B cell (primary cell): ENCODE results near the gene HTR3A. TPM values are rescaled to one million over a fixed set of nuclear protein-coding genes. Genes with fewer than 3 reads are reported as not detected.

Experiments used
- ATAC-seq: fragments of 200-7000 bp; cut with Tn5 transposase; one replicate; pipeline ENCODE4 v1.10.0; 2021; ENCODE audit warnings: low read depth, mild to moderate bottlenecking, moderate number of reproducible peaks, moderate library complexity
- CTCF ChIA-PET: fragments of 350-600 bp; sonication (Branson Sonifier 250); formaldehyde crosslinking; loops from one replicate; lab custom pipeline; 2021; ENCODE audit warnings: antibody characterized with exemption, inconsistent platforms; lab: Charles Lee
- POLR2A ChIA-PET: fragments of 350-600 bp; sonication (Branson Sonifier 250); formaldehyde crosslinking; loops from one replicate; lab custom pipeline; 2021; ENCODE audit warnings: antibody characterized with exemption; lab: Charles Lee
- DNase-seq: peaks from one replicate; pipeline ENCODE4 v3.0.0; 2013
- H2AFZ ChIP-seq: 2 replicates; pipeline ENCODE4 v1.6.1; 2012; ENCODE audit warnings: mild to moderate bottlenecking, low read depth, low read length; ENCODE audit not compliant: insufficient read depth, poor library complexity, severe bottlenecking
- H3K27ac ChIP-seq, 2 donors: 1 replicate in 1 of 2; 2 replicates in 1 of 2; pipeline ENCODE4 v1.5.1; 2012 to 2013; ENCODE audit warnings: low read length in 2 of 2, mild to moderate bottlenecking in 2 of 2, moderate library complexity in 1 of 2
- H3K27me3 ChIP-seq, 4 experiments: fragments of 200-600 bp in 1 of 4; sonication (generic) in 1 of 4; replicated peaks in 1 of 4; 1 replicate in 2 of 4; 2 replicates in 2 of 4; pipeline versions ENCODE4 v1.6.1 to v1.7.0; 2013 to 2016; ENCODE audit warnings: low read length in 3 of 4, mild to moderate bottlenecking in 2 of 4, mixed read lengths in 1 of 4, moderate library complexity in 1 of 4; ENCODE audit not compliant: insufficient read depth in 4 of 4, control insufficient read depth in 3 of 4; ENCODE audit errors: control extremely low read depth in 1 of 4
- H3K36me3 ChIP-seq, 2 experiments: replicated peaks in 1 of 2; 1 replicate in 1 of 2; 2 replicates in 1 of 2; pipeline versions ENCODE4 v1.6.1 to v1.7.1; 2013; ENCODE audit warnings: low read length in 1 of 2; ENCODE audit not compliant: insufficient read depth in 2 of 2, control insufficient read depth in 1 of 2; ENCODE audit errors: control extremely low read depth in 1 of 2, extremely low read depth in 1 of 2
- H3K4me1 ChIP-seq, 2 donors: fragments of 200-600 bp in 1 of 2; sonication (generic) in 1 of 2; 1 replicate in 1 of 2; 2 replicates in 1 of 2; pipeline versions ENCODE4 v1.5.1 to v1.6.1; 2013 to 2017; ENCODE audit warnings: low read length in 2 of 2; ENCODE audit not compliant: control insufficient read depth in 2 of 2, insufficient read depth in 2 of 2
- H3K4me2 ChIP-seq: replicated peaks from 2 replicates; pipeline ENCODE3; 2012; ENCODE audit warnings: mild to moderate bottlenecking, low read depth, low read length; ENCODE audit not compliant: poor library complexity, severe bottlenecking
- H3K4me3 ChIP-seq, 5 experiments: fragments of 200-600 bp in 1 of 5; sonication (generic) in 1 of 5; 1 replicate in 3 of 5; 2 replicates in 2 of 5; pipeline versions ENCODE4 v1.5.1 to v1.7.0; 2011 to 2016; ENCODE audit warnings: low read length in 4 of 5, mild to moderate bottlenecking in 4 of 5, low read depth in 2 of 5, control low read depth in 1 of 5, moderate library complexity in 1 of 5; ENCODE audit not compliant: insufficient read depth in 1 of 5; ENCODE audit errors: control extremely low read depth in 1 of 5, extremely low read depth in 1 of 5
- H3K79me2 ChIP-seq: fragments of 200-600 bp; sonication (generic); one replicate; pipeline ENCODE4 v1.6.0; 2016; ENCODE audit warnings: low read length; ENCODE audit not compliant: control insufficient read depth, insufficient read depth
- H3K9ac ChIP-seq: fragments of 200-600 bp; sonication (generic); 2 replicates; pipeline ENCODE4 v1.6.1; 2017; ENCODE audit warnings: mild to moderate bottlenecking, low read length, moderate library complexity
- H3K9me3 ChIP-seq, 3 donors: one replicate each; pipeline versions ENCODE4 v1.6.1 to v1.7.1; 2013; ENCODE audit warnings: low read length in 2 of 3; ENCODE audit not compliant: control insufficient read depth in 2 of 3, insufficient read depth in 1 of 3; ENCODE audit errors: control extremely low read depth in 1 of 3
- H4K20me1 ChIP-seq: 2 replicates; pipeline ENCODE4 v1.6.0; 2012; ENCODE audit warnings: mild to moderate bottlenecking, low read length; ENCODE audit not compliant: insufficient read depth, control insufficient read depth, poor library complexity, severe bottlenecking
- H3K27ac Mint-ChIP-seq: one replicate; pipeline ENCODE4 v1.8.0; 2021; ENCODE audit warnings: mixed read lengths
- H3K27me3 Mint-ChIP-seq: one replicate; pipeline ENCODE4 v1.8.0; 2021; ENCODE audit warnings: mixed read lengths
- H3K4me1 Mint-ChIP-seq: one replicate; pipeline ENCODE4 v1.8.0; 2021; ENCODE audit warnings: mixed read lengths
- H3K4me3 Mint-ChIP-seq: one replicate; pipeline ENCODE4 v1.8.0; 2021; ENCODE audit warnings: mixed read lengths
- H3K9me3 Mint-ChIP-seq: one replicate; pipeline ENCODE4 v1.8.0; 2022; ENCODE audit warnings: mixed read lengths; ENCODE audit not compliant: insufficient read depth
- CTCF ChIP-seq: fragments of 200-600 bp; IDR thresholded peaks from one replicate; pipeline ENCODE4 v1.8.0; 2022; ENCODE audit warnings: antibody characterized with exemption, mild to moderate bottlenecking
- EZH2 ChIP-seq: IDR thresholded peaks from 2 replicates; pipeline ENCODE4 v1.6.1; 2012; ENCODE audit warnings: borderline replicate concordance, low read depth, mild to moderate bottlenecking, moderate library complexity, low read length; ENCODE audit not compliant: insufficient read depth, poor library complexity, severe bottlenecking
- WGBS: methylation state at CpG from one replicate; pipeline ENCODE4 v1.1.5; 2013; ENCODE audit warnings: missing lambda C conversion rate; ENCODE audit not compliant: insufficient coverage; 5-methylcytosine and 5-hydroxymethylcytosine counted together
- intact Hi-C: fragments of 100-400 bp; cut with micrococcal nuclease; formaldehyde crosslinking; loops from one replicate; pipeline ENCODE4 v1.10.0; 2022
- polyA plus RNA-seq: library from polyadenylated mRNA; depleted of rRNA; stranded (reverse); fragments of >200 nt; gene quantifications from 2 replicates; pipeline ENCODE4 v1.2.3, GENCODE V29; 2012
- total RNA-seq, 2 donors: library from RNA; stranded (reverse); fragments of 120-200 nt in 1 of 2; gene quantifications; 1 replicate in 1 of 2; 2 replicates in 1 of 2; pipeline versions ENCODE4 v1.2.3 to v1.2.4, GENCODE V29; 2013 to 2022

The HTR3A gene
- total and polyA plus RNA-seq, 2 donors (not counting 1 experiment from before 2014, with no cell fraction given): 8.1 to 16.1 TPM

GRCh38 chr11:114033572-114033971 is 58.7 kb downstream of the HTR3A start:
- no peak overlapping the region for H2AFZ ChIP-seq
- no peak overlapping the region for H3K4me3 Mint-ChIP-seq
- TF ChIP-seq EZH2 (no peak), CTCF (no peak)
- ChIA-PET POLR2A (interaction anchor here (0.7 kb wide), 1 partner anchor 226 kb away, joined by 4 read pairs; no protein-coding TSS in a partner anchor), CTCF (interaction anchor here (0.7 to 15.6 kb wide), 7 partner anchors 8 to 228 kb away, joined by 3 to 391 read pairs (median 5); no protein-coding TSS in a partner anchor)
- ATAC-seq: no peak
- H3K9ac ChIP-seq: no peak overlapping the region
- H3K27me3 Mint-ChIP-seq: peaks cover 41% of the 10 kb centered on the region
- H3K79me2 ChIP-seq: no peaks in the 10 kb centered on the region
- peaks cover 0 to 27% (median 8%) of the 10 kb centered on the region in 4 experiments for H3K27me3 ChIP-seq
- H3K27ac ChIP-seq: no peak overlapping the region
- peaks cover 0 to 12% of the 10 kb centered on the region in 2 donors for H3K4me1 ChIP-seq
- H3K27ac Mint-ChIP-seq: no peak overlapping the region
- intact Hi-C loops: no loop called here
- 100% methylated on average over 2 of the region's 2 CpGs for WGBS
- H3K36me3 ChIP-seq: no peaks in the 10 kb centered on the region
- no peaks in the 10 kb centered on the region for H3K9me3 Mint-ChIP-seq
- no peaks in the 10 kb centered on the region for H3K9me3 ChIP-seq
- DNase-seq: no peak
- peaks cover 7% of the 10 kb centered on the region for H3K4me1 Mint-ChIP-seq
- no peak overlapping the region for H3K4me2 ChIP-seq
- no peak overlapping the region for H3K4me3 ChIP-seq
- no peaks in the 10 kb centered on the region for H4K20me1 ChIP-seq

GRCh38 chr11:114034956-114035355 is 60.0 kb downstream of the HTR3A start:
- ATAC-seq (no peak), DNase-seq (no peak)
- no peak overlapping the region for H3K27ac ChIP-seq
- no peaks in the 10 kb centered on the region for H3K36me3 ChIP-seq
- H3K4me3 ChIP-seq: no peak overlapping the region
- POLR2A ChIA-PET: no interaction called here
- Mint-ChIP-seq H3K4me1 (peaks cover 7% of the 10 kb centered on the region), H3K4me3 (no peak overlapping the region), H3K27ac (no peak overlapping the region), H3K27me3 (peaks cover 32% of the 10 kb centered on the region), H3K9me3 (no peaks in the 10 kb centered on the region)
- H2AFZ ChIP-seq: no peak overlapping the region
- no peaks in the 10 kb centered on the region for H3K9me3 ChIP-seq
- H3K27me3 ChIP-seq: peaks cover 0 to 25% (median 5%) of the 10 kb centered on the region in 4 experiments
- no peaks in the 10 kb centered on the region for H4K20me1 ChIP-seq
- CTCF ChIA-PET: interaction anchor here (1.1 to 15.6 kb wide), 12 partner anchors 9 to 228 kb away, joined by 3 to 391 read pairs (median 8); no protein-coding TSS in a partner anchor
- TF ChIP-seq CTCF (no peak), EZH2 (no peak)
- H3K79me2 ChIP-seq: no peaks in the 10 kb centered on the region
- WGBS: 88% methylated on average over 11 of the region's 11 CpGs
- H3K9ac ChIP-seq: no peak overlapping the region
- H3K4me1 ChIP-seq: peaks cover 0 to 12% of the 10 kb centered on the region in 2 donors
- no peak overlapping the region for H3K4me2 ChIP-seq
- intact Hi-C loops: loop anchor here (5.0 kb wide), 1 partner anchor 43 kb away; no protein-coding TSS in a partner anchor
